Tibial artery (tissue), 4 donors: Measurements from ENCODE around the gene SUN2.
A peak's percentile ranks its signal among the peaks of the same experiment; 100 is the strongest.

ENCODE experiments used
- DNase-seq, 2 donors: peaks; one replicate each; pipeline ENCODE4 v3.0.0-alpha.2; 2019
- H3K27ac ChIP-seq, 2 donors: fragments of 200-600 bp; sonication (generic) in 1 of 2; 1 replicate in 1 of 2; 2 replicates in 1 of 2; pipeline ENCODE4 v1.5.1; 2018 to 2019; ENCODE audit warnings: mild to moderate bottlenecking in 1 of 2
- H3K27me3 ChIP-seq, 2 donors: fragments of 200-600 bp; sonication (generic) in 1 of 2; one replicate each; pipeline versions ENCODE4 v1.5.1 to v1.6.0; 2016 to 2019
- H3K36me3 ChIP-seq, 3 donors: fragments of 200-600 bp; sonication (generic) in 2 of 3; one replicate each; pipeline ENCODE4 v1.5.1; 2016 to 2019; ENCODE audit warnings: mild to moderate bottlenecking in 2 of 3
- H3K4me1 ChIP-seq, 4 donors: fragments of 200-600 bp; sonication (generic) in 2 of 4; 1 replicate in 3 of 4; 2 replicates in 1 of 4; pipeline ENCODE4 v1.5.1; 2016 to 2019
- H3K4me3 ChIP-seq, 2 donors: fragments of 200-600 bp; sonication (generic) in 1 of 2; 1 replicate in 1 of 2; 2 replicates in 1 of 2; pipeline ENCODE4 v1.5.1; 2018 to 2019; ENCODE audit warnings: mild to moderate bottlenecking in 2 of 2
- H3K9me3 ChIP-seq, 3 donors: fragments of 200-600 bp; sonication (generic) in 1 of 3; one replicate each; pipeline ENCODE4 v1.5.1; 2016 to 2019
- CTCF ChIP-seq, 2 experiments: fragments of 200-600 bp in 1 of 2; fragments of 450-650 bp in 1 of 2; IDR thresholded peaks; one replicate each; pipeline ENCODE4 v1.5.1; 2017 to 2019; ENCODE audit warnings: antibody characterized with exemption in 2 of 2, mild to moderate bottlenecking in 1 of 2, moderate library complexity in 1 of 2
- intact Hi-C: fragments of 100-400 bp; cut with DNase I; formaldehyde crosslinking; loops from one replicate; pipeline ENCODE4 v1.15.0; 2023; ENCODE audit warnings: low total_unique reads

Gene SUN2

GRCh38 chr22:38728871-38729796 is 26.7 kb downstream of the SUN2 start:
- peak in 1 of 2 donors; percentile 61 for DNase-seq
- Histone ChIP-seq H3K4me1 (peaks cover 0 to 31% (median 28%) of the 10 kb centered on the region in 4 donors), H3K36me3 (peaks cover 62 to 85% (median 75%) of the 10 kb centered on the region in 3 donors), H3K27ac (no peak overlapping the region), H3K9me3 (no peaks in the 10 kb centered on the region), H3K4me3 (no peak overlapping the region), H3K27me3 (no peaks in the 10 kb centered on the region)
- intact Hi-C loops = no loop called here
- no peak for TF ChIP-seq CTCF (IDR thresholded peaks at IDR 0.05)

- peaks cover 75 to 89% (median 87%) of the 10 kb centered on the region in 3 donors for H3K36me3 ChIP-seq
Measured at GRCh38 chr22:38727530-38728451, 28.0 kb downstream of the SUN2 start.

DNA sequence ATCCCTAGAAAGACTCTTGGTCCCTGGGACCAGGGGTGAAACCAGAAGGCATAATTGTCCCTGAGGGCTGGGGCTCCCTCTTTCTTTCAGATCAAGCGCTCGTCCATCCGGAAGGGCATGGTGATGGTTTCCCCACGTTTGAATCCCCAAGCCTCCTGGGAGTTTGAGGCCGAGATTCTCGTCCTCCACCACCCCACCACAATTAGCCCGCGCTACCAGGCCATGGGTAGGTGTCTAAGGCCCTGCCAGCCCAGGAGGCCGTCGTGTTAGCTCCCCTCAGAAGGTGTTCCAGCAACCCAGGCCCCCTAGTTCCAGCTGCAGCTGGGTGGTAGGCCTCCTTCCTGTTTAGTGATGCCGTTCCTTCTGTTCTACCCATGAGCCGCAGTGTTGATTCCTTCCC is 28.7 kb downstream of the SUN2 start:
- H3K4me1 ChIP-seq = peaks cover 0 to 11% (median 9%) of the 10 kb centered on the region in 4 donors
- intact Hi-C loops = no loop called here
- no peaks in the 10 kb centered on the region for H3K9me3 ChIP-seq
- H3K27me3 ChIP-seq = no peaks in the 10 kb centered on the region
- no peak overlapping the region for H3K4me3 ChIP-seq
- DNase-seq = peak in 1 of 2 donors; percentile 58
- H3K27ac ChIP-seq = no peak overlapping the region
- TF ChIP-seq CTCF (IDR thresholded peaks at IDR 0.05) = no peak
- peaks cover 82 to 96% (median 94%) of the 10 kb centered on the region in 3 donors for H3K36me3 ChIP-seq

More at GRCh38 chr22:38727530-38728451, 28.0 kb downstream of the SUN2 start:
- DNase-seq = peak in 1 of 2 donors; percentile 61
- Histone ChIP-seq H3K4me1 (peaks cover 0 to 18% (median 15%) of the 10 kb centered on the region in 4 donors), H3K27me3 (no peaks in the 10 kb centered on the region), H3K4me3 (no peak overlapping the region), H3K9me3 (no peaks in the 10 kb centered on the region), H3K27ac (peak overlapping the region in 1 of 2 donors; percentile 1)
- intact Hi-C loops = no loop called here
- no peak for TF ChIP-seq CTCF (IDR thresholded peaks at IDR 0.05)

- intact Hi-C loops = no loop called here
- H3K27ac ChIP-seq = no peak overlapping the region
- peak in 1 of 2 donors; percentile 60 for DNase-seq
Measured at GRCh38 chr22:38725900-38726655, 29.7 kb downstream of the SUN2 start.

More at GRCh38 chr22:38725900-38726655, 29.7 kb downstream of the SUN2 start:
- Histone ChIP-seq H3K4me1 (peaks cover 0 to under 1% (median 0%) of the 10 kb centered on the region in 4 donors), H3K9me3 (no peaks in the 10 kb centered on the region), H3K36me3 (peaks cover 88 to 100% (median 100%) of the 10 kb centered on the region in 3 donors), H3K4me3 (no peak overlapping the region), H3K27me3 (no peaks in the 10 kb centered on the region)
- no peak for TF ChIP-seq CTCF (IDR thresholded peaks at IDR 0.05)
